Measurements from ENCODE around the gene COL18A1. TPM values are rescaled to one million over a fixed set of nuclear protein-coding genes. Genes with fewer than 3 reads are reported as not detected.

The COL18A1 gene
- total RNA-seq, 1 donor from 2014 or later = 9.2 TPM

- TF ChIP-seq CTCF (IDR thresholded peaks at IDR 0.05; ENCODE audit: insufficient read depth, low read length, severe bottlenecking) = no peak
- no peak for FAIRE-seq
Measured at GRCh38 chr21:45455674-45456583, 51.0 kb downstream of the COL18A1 start.

GRCh38 chr21:45456584-45457160, 51.7 kb downstream of the COL18A1 start:
- DNase-seq (ENCODE audit: low read depth) (no peak), FAIRE-seq (no peak)
- Histone ChIP-seq H3K36me3 (ENCODE audit: control insufficient read depth, insufficient read depth, low read length) (no peaks in the 10 kb centered on the region), H3K4me3 (ENCODE audit: low read depth, low read length) (no peak overlapping the region), H3K27me3 (ENCODE audit: control insufficient read depth, insufficient read depth, low read length) (no peaks in the 10 kb centered on the region)
- no peak for TF ChIP-seq CTCF (IDR thresholded peaks at IDR 0.05; ENCODE audit: insufficient read depth, low read length, severe bottlenecking)

More at GRCh38 chr21:45455674-45456583, 51.0 kb downstream of the COL18A1 start:
- H3K27me3 ChIP-seq (ENCODE audit: control insufficient read depth, insufficient read depth, low read length) = no peaks in the 10 kb centered on the region
- no peak overlapping the region for H3K4me3 ChIP-seq (ENCODE audit: low read depth, low read length)
- no peak for DNase-seq (ENCODE audit: low read depth)
- H3K36me3 ChIP-seq (ENCODE audit: control insufficient read depth, insufficient read depth, low read length) = no peaks in the 10 kb centered on the region

- Histone ChIP-seq H3K36me3 (ENCODE audit: control insufficient read depth, insufficient read depth, low read length) (no peaks in the 10 kb centered on the region), H3K27me3 (ENCODE audit: control insufficient read depth, insufficient read depth, low read length) (no peaks in the 10 kb centered on the region), H3K4me3 (ENCODE audit: low read depth, low read length) (no peak overlapping the region)
- no peak for FAIRE-seq
- DNase-seq (ENCODE audit: low read depth) = no peak
- TF ChIP-seq CTCF (IDR thresholded peaks at IDR 0.05; ENCODE audit: insufficient read depth, low read length, severe bottlenecking) = no peak
Measured at GRCh38 chr21:45457161-45457831, 52.3 kb downstream of the COL18A1 start.

GRCh38 chr21:45457832-45458172, 52.8 kb downstream of the COL18A1 start:
- no peak for DNase-seq (ENCODE audit: low read depth)
- H3K36me3 ChIP-seq (ENCODE audit: control insufficient read depth, insufficient read depth, low read length) = no peaks in the 10 kb centered on the region
- H3K27me3 ChIP-seq (ENCODE audit: control insufficient read depth, insufficient read depth, low read length) = no peaks in the 10 kb centered on the region
- TF ChIP-seq CTCF (IDR thresholded peaks at IDR 0.05; ENCODE audit: insufficient read depth, low read length, severe bottlenecking) = no peak
- no peak overlapping the region for H3K4me3 ChIP-seq (ENCODE audit: low read depth, low read length)
- FAIRE-seq = no peak

- Histone ChIP-seq H3K4me3 (ENCODE audit: low read depth, low read length) (no peak overlapping the region), H3K27me3 (ENCODE audit: control insufficient read depth, insufficient read depth, low read length) (no peaks in the 10 kb centered on the region), H3K36me3 (ENCODE audit: control insufficient read depth, insufficient read depth, low read length) (no peaks in the 10 kb centered on the region)
- DNase-seq (ENCODE audit: low read depth) (no peak), FAIRE-seq (no peak)
- TF ChIP-seq CTCF (IDR thresholded peaks at IDR 0.05; ENCODE audit: insufficient read depth, low read length, severe bottlenecking) = no peak
Measured at GRCh38 chr21:45458281-45459170, 53.6 kb downstream of the COL18A1 start.

All from bronchial epithelial cell (primary cell).